ENCODE data around the gene ANKRD16. TPM values are rescaled to one million over a fixed set of nuclear protein-coding genes. Genes with fewer than 3 reads are reported as not detected.

Gene ANKRD16
- total RNA-seq, 1 donor from 2014 or later, result 5.9 TPM

GRCh38 chr10:5891009-5891408 is 1.3 kb upstream of the ANKRD16 start:
- Histone ChIP-seq H3K79me2 (ENCODE audit: low read depth) (peaks cover 75% of the 10 kb centered on the region), H3K9me3 (ENCODE audit: low read depth) (no peaks in the 10 kb centered on the region), H3K4me1 (peaks cover 23% of the 10 kb centered on the region), H3F3A (ENCODE audit: low read depth) (peaks cover 19% of the 10 kb centered on the region), H3K9ac (peak overlapping the region; percentile 67), H3K36me3 (peaks cover 9% of the 10 kb centered on the region), H2AFZ (replicated peaks) (no peak overlapping the region), H3K4me3 (peak overlapping the region; percentile 80), H3K27ac (no peak overlapping the region), H3K27me3 (no peaks in the 10 kb centered on the region), H4K20me1 (ENCODE audit: low read depth) (peaks cover 78% of the 10 kb centered on the region), H3K4me2 (peak overlapping the region; percentile 89)
- Mint-ChIP-seq H3K27ac (peak overlapping the region; percentile 88), H3K4me3 (peak overlapping the region; percentile 94), H3K36me3 (peaks cover 27% of the 10 kb centered on the region), H3K4me1 (peaks cover 32% of the 10 kb centered on the region), H3K9me3 (no peaks in the 10 kb centered on the region), H3K27me3 (ENCODE audit: insufficient read depth, low read depth) (no peaks in the 10 kb centered on the region)
- TF ChIP-seq EZH2 (IDR thresholded peaks at IDR 0.05), result no peak
- no peak for TF ChIP-seq EZH2phosphoT487 (IDR thresholded peaks at IDR 0.05)
- TF ChIP-seq CTCF (IDR thresholded peaks at IDR 0.05), result no peak
- DNase-seq (ENCODE audit: low spot score), result no peak

- Histone ChIP-seq H3K4me2 (peak overlapping the region; percentile 89), H3K9ac (peak overlapping the region; percentile 67), H3K9me3 (ENCODE audit: low read depth) (no peaks in the 10 kb centered on the region), H3K27me3 (no peaks in the 10 kb centered on the region), H3K79me2 (ENCODE audit: low read depth) (peaks cover 74% of the 10 kb centered on the region), H3K27ac (no peak overlapping the region), H4K20me1 (ENCODE audit: low read depth) (peaks cover 73% of the 10 kb centered on the region), H3F3A (ENCODE audit: low read depth) (peaks cover 13% of the 10 kb centered on the region), H2AFZ (replicated peaks) (no peak overlapping the region), H3K4me3 (peak overlapping the region; percentile 80), H3K4me1 (peaks cover 18% of the 10 kb centered on the region), H3K36me3 (peaks cover 13% of the 10 kb centered on the region)
- H3K9me3 Mint-ChIP-seq, result no peaks in the 10 kb centered on the region
- H3K4me3 Mint-ChIP-seq, result peak overlapping the region; percentile 94
- TF ChIP-seq EZH2 (IDR thresholded peaks at IDR 0.05) (no peak), EZH2phosphoT487 (IDR thresholded peaks at IDR 0.05) (no peak), CTCF (IDR thresholded peaks at IDR 0.05) (no peak)
- peak overlapping the region; percentile 88 for H3K27ac Mint-ChIP-seq
- peaks cover 31% of the 10 kb centered on the region for H3K4me1 Mint-ChIP-seq
- peaks cover 27% of the 10 kb centered on the region for H3K36me3 Mint-ChIP-seq
- no peaks in the 10 kb centered on the region for H3K27me3 Mint-ChIP-seq (ENCODE audit: insufficient read depth, low read depth)
- peak; percentile 45 for DNase-seq (ENCODE audit: low spot score)
Observed at GRCh38 chr10:5890452-5890915, 791 bp upstream of the ANKRD16 start.

GRCh38 chr10:5888843-5889623 is 660 bp downstream of the ANKRD16 start:
- H3K9ac ChIP-seq, result peak overlapping the region; percentile 62
- peaks cover 61% of the 10 kb centered on the region for H3K79me2 ChIP-seq (ENCODE audit: low read depth)
- H3K4me1 ChIP-seq, result peaks cover 17% of the 10 kb centered on the region
- peak; percentile 82 for DNase-seq (ENCODE audit: low spot score)
- peak overlapping the region; percentile 89 for H3K4me2 ChIP-seq
- Mint-ChIP-seq H3K4me3 (peak overlapping the region; percentile 98), H3K36me3 (peaks cover 22% of the 10 kb centered on the region), H3K9me3 (no peaks in the 10 kb centered on the region), H3K27me3 (ENCODE audit: insufficient read depth, low read depth) (no peaks in the 10 kb centered on the region), H3K27ac (peak overlapping the region; percentile 92), H3K4me1 (peaks cover 31% of the 10 kb centered on the region)
- no peaks in the 10 kb centered on the region for H3K9me3 ChIP-seq (ENCODE audit: low read depth)
- H3F3A ChIP-seq (ENCODE audit: low read depth), result peaks cover 11% of the 10 kb centered on the region
- peak overlapping the region; percentile 77 for H2AFZ ChIP-seq (replicated peaks)
- peaks cover 15% of the 10 kb centered on the region for H3K36me3 ChIP-seq
- TF ChIP-seq EZH2phosphoT487 (IDR thresholded peaks at IDR 0.05), result no peak
- peak; percentile 27 for TF ChIP-seq CTCF (IDR thresholded peaks at IDR 0.05)
- no peak for TF ChIP-seq EZH2 (IDR thresholded peaks at IDR 0.05)
- H3K27ac ChIP-seq, result peak overlapping the region; percentile 67
- no peaks in the 10 kb centered on the region for H3K27me3 ChIP-seq
- peak overlapping the region; percentile 80 for H3K4me3 ChIP-seq
- peaks cover 60% of the 10 kb centered on the region for H4K20me1 ChIP-seq (ENCODE audit: low read depth)
